ENCODE measurements around the gene PSMC4.

Gene PSMC4

GRCh38 chr19:39970675-39971379 is at the start of gene PSMC4:
PSMC4 (plus strand) TSS chr19:39971165; CDS start chr19:39971203, 38 bp downstream.
- FAIRE-seq (peak; percentile 100), DNase-seq (ENCODE audit: insufficient read length, low spot score) (peak; percentile 94)

GRCh38 chr19:39923862-39924261 is 47.1 kb upstream of the PSMC4 start:
- DNase-seq (ENCODE audit: insufficient read length, low spot score), result no peak

GRCh38 chr19:39924389-39924788 is 46.6 kb upstream of the PSMC4 start:
- no peak for FAIRE-seq
- DNase-seq (ENCODE audit: insufficient read length, low spot score), result no peak

More at GRCh38 chr19:39923862-39924261, 47.1 kb upstream of the PSMC4 start:
- no peak for FAIRE-seq

GRCh38 chr19:39924952-39925351 is 46.0 kb upstream of the PSMC4 start:
- FAIRE-seq (no peak), DNase-seq (ENCODE audit: insufficient read length, low spot score) (no peak)

- DNase-seq (ENCODE audit: insufficient read length, low spot score), result no peak
- FAIRE-seq, result no peak
Observed at GRCh38 chr19:39926170-39926760, 44.7 kb upstream of the PSMC4 start.

- FAIRE-seq (no peak), DNase-seq (ENCODE audit: insufficient read length, low spot score) (no peak)
Observed at GRCh38 chr19:39927076-39927475, 43.9 kb upstream of the PSMC4 start.

- FAIRE-seq, result no peak
Observed at GRCh38 chr19:39927524-39928356, 43.2 kb upstream of the PSMC4 start.

GRCh38 chr19:39928357-39928725 is 42.6 kb upstream of the PSMC4 start:
- FAIRE-seq, result no peak
- no peak for DNase-seq (ENCODE audit: insufficient read length, low spot score)

More at GRCh38 chr19:39927524-39928356, 43.2 kb upstream of the PSMC4 start:
- DNase-seq (ENCODE audit: insufficient read length, low spot score), result no peak

GRCh38 chr19:39929750-39930149 is 41.2 kb upstream of the PSMC4 start:
- no peak for FAIRE-seq
- DNase-seq (ENCODE audit: insufficient read length, low spot score), result no peak

- DNase-seq (ENCODE audit: insufficient read length, low spot score), result no peak
- no peak for FAIRE-seq
Observed at GRCh38 chr19:39934584-39935363, 36.2 kb upstream of the PSMC4 start, which contains the start of gene FCGBP. FCGBP (minus strand) TSS chr19:39934634.

- FAIRE-seq (no peak), DNase-seq (ENCODE audit: insufficient read length, low spot score) (no peak)
Observed at GRCh38 chr19:39935364-39935661, 35.7 kb upstream of the PSMC4 start.

- FAIRE-seq (peak; percentile 81), DNase-seq (ENCODE audit: insufficient read length, low spot score) (no peak)
Observed at GRCh38 chr19:39936020-39936419, 34.9 kb upstream of the PSMC4 start.

GRCh38 chr19:39936622-39937021 is 34.3 kb upstream of the PSMC4 start:
- DNase-seq (ENCODE audit: insufficient read length, low spot score) (no peak), FAIRE-seq (no peak)

GRCh38 chr19:39937094-39937720 is 33.8 kb upstream of the PSMC4 start:
- peak; percentile 88 for FAIRE-seq
- DNase-seq (ENCODE audit: insufficient read length, low spot score), result no peak

GRCh38 chr19:39937787-39938186 is 33.2 kb upstream of the PSMC4 start:
- peak; percentile 23 for FAIRE-seq
- DNase-seq (ENCODE audit: insufficient read length, low spot score), result no peak

- DNase-seq (ENCODE audit: insufficient read length, low spot score) (no peak), FAIRE-seq (no peak)
Observed at GRCh38 chr19:39939556-39939955, 31.4 kb upstream of the PSMC4 start.

GRCh38 chr19:39940221-39940833 is 30.6 kb upstream of the PSMC4 start:
- FAIRE-seq (peak; percentile 47), DNase-seq (ENCODE audit: insufficient read length, low spot score) (no peak)

GRCh38 chr19:39941151-39941550 is 29.8 kb upstream of the PSMC4 start:
- DNase-seq (ENCODE audit: insufficient read length, low spot score), result no peak
- peak; percentile 69 for FAIRE-seq

GRCh38 chr19:39941615-39942365 is 29.2 kb upstream of the PSMC4 start:
- DNase-seq (ENCODE audit: insufficient read length, low spot score), result no peak
- FAIRE-seq, result peak; percentile 94
